ENCODE measurements around the gene CALHM4.

DNA sequence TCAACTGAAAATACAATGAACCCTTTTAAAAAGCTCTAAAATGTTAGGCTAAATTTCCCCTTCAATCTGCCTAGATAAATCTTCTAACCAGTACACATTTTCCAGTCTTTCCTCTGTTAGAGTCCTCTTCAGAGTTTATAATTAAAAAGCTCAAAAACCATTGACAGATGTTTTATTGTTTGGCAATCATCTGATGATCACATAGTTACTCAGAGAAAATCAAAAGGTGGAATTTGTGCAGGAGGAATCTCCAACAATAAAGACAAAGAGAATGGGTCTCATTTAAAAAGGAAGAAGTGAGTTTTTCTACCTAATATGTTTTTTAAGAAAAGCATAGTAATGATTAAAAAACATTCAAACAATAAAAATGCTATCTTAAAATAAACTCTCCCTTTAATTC is 11.1 kb upstream of the CALHM4 start:
- no peak for TF ChIP-seq POLR2A (IDR thresholded peaks at IDR 0.05; ENCODE audit: low read depth, low read length)
- TF ChIP-seq, protein P1, sequence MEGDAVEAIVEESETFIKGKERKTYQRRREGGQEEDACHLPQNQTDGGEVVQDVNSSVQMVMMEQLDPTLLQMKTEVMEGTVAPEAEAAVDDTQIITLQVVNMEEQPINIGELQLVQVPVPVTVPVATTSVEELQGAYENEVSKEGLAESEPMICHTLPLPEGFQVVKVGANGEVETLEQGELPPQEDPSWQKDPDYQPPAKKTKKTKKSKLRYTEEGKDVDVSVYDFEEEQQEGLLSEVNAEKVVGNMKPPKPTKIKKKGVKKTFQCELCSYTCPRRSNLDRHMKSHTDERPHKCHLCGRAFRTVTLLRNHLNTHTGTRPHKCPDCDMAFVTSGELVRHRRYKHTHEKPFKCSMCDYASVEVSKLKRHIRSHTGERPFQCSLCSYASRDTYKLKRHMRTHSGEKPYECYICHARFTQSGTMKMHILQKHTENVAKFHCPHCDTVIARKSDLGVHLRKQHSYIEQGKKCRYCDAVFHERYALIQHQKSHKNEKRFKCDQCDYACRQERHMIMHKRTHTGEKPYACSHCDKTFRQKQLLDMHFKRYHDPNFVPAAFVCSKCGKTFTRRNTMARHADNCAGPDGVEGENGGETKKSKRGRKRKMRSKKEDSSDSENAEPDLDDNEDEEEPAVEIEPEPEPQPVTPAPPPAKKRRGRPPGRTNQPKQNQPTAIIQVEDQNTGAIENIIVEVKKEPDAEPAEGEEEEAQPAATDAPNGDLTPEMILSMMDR (IDR thresholded peaks at IDR 0.05; ENCODE audit: extremely low read depth in 1 of 2, insufficient read depth in 1 of 2, low read depth in 1 of 2, low read length in 2 of 2): no peak

Data from endothelial cell of umbilical vein (primary cell).